Activated CD4-positive, alpha-beta T cell treated with anti-CD3 and anti-CD28 coated beads, Interleukin-2, amount 50 U/mL, for 4 hours (primary cell): ENCODE results near the gene ICAM3.
"Not testable (repeated sequence)": the region's sequence is repeated elsewhere in the genome, so short reads cannot be mapped to it uniquely, and the experiment has no call there.

Experiments used
- DNase-seq, 2 experiments: peaks; one replicate each; pipeline ENCODE4 v3.0.0-alpha.2; 2020

ICAM3 gene, protein sequence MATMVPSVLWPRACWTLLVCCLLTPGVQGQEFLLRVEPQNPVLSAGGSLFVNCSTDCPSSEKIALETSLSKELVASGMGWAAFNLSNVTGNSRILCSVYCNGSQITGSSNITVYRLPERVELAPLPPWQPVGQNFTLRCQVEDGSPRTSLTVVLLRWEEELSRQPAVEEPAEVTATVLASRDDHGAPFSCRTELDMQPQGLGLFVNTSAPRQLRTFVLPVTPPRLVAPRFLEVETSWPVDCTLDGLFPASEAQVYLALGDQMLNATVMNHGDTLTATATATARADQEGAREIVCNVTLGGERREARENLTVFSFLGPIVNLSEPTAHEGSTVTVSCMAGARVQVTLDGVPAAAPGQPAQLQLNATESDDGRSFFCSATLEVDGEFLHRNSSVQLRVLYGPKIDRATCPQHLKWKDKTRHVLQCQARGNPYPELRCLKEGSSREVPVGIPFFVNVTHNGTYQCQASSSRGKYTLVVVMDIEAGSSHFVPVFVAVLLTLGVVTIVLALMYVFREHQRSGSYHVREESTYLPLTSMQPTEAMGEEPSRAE

GRCh38 chr19:10339380-10339960 lies at the start of gene ICAM3:
Gene ICAM3 (minus strand): TSS chr19:10339624. CDS start chr19:10339614, 10 bp downstream.
- DNase-seq: peak; percentile 35 to 40

- peak; percentile 82 to 87 for DNase-seq
These were observed 49.5 kb upstream of the ICAM3 start for GRCh38 chr19:10388957-10389356.

DNA sequence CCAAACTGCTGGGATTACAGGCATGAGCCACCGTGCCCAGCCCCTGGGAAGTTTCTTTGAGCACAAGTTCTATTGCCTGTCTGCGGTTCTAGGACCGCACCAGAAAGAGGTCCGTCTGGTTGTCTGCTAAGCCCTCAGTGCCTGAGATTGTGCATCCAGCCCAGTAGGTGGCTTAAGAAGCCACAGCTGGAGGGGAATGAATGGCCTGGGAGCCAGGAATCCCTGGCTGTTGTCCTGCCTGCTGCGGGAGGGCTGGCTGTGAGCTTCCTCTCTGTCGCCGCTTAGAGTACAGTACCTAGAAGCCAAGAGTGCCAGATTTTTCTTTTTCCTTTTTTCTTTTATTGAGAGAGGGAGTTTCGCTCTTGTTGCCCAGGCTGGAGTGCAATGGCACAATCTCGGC lies 45.2 kb upstream of the ICAM3 start:
- no peak for DNase-seq

DNA sequence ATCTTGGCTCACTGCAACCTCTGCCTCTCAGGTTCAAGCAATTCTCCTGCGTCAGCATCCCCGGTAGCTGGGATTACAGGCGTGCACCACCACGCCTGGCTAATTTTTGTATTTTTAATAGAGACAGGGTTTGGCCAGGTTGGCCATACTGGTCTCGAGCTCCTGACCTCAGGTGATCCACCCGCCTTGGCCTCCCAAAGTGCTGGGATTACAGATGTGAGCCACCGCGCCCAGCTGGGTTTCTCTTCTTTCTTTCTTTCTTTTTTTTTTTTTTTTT lies 43.7 kb upstream of the ICAM3 start:
- DNase-seq: not testable (repeated sequence)

GRCh38 chr19:10380313-10381102 lies 41.1 kb upstream of the ICAM3 start, which contains the start of gene TYK2:
Gene TYK2 (minus strand): TSS chr19:10380572. CDS start chr19:10378406, 2,166 bp downstream.
- DNase-seq: peak; percentile 94 to 96

DNA sequence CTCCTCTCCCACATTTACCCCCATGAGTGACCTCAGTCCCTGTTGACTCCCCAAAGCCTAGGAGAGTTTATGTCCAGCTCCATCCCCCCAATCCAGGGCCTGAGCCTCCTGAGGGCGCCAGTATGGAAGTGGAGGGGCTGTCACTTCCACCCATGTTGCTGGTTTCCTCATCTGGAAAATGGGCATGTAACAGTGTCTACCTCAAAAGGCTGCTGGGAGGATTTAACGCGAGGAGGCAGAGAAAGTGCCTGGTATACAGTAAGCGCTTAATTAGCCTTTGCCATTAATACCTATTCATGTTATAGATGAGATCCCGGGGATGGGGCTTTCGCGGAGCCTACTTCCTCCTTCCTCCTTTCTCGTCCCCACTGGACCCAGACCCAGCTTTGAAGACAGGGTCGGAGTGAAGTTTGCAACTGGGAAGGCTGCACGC lies 40.5 kb upstream of the ICAM3 start:
- DNase-seq: no peak

DNA sequence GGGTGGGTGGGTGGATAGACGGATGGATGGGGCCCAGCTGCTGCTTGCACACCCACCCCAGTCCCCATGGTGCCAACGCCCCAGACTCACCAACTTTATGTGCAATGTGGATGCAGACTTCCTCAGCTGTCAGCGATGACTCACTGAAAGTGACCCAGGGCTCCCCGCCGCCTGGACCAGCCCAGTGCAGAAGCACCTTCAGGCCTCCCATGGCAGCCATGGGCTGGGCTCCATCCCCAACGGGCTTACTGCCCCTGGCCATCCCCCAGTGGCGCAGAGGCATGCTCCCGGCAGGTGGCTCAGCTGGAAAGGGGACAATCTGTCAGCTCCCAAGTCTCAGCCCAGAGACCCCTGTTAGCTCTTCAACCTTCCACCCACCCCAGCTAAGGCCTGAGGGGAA lies 38.7 kb upstream of the ICAM3 start:
- DNase-seq: no peak

DNA sequence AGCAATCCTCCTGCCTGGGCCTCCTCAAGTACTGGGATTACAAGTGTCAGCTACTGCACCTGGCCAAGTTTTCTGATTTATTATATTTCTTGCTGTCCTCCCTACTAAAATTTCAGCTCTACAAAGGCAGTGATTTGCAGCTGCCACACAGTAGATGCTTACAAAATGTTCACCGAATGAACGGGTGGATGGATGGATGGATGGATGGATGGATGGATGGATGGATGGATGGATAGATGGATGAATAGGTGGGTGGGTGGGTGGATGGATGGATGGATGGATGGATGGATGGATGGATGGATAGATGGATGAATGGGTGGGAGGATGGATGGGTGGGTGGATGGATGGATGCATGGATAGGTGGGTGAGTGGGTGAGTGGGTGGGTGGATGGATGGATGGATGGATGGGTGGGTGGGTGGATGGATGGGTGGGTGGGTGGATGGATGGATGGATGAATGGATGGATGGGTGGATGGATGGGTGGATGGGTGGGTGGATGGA lies 37.8 kb upstream of the ICAM3 start:
- not testable (repeated sequence) for DNase-seq

- DNase-seq: no peak
These were observed 35.5 kb upstream of the ICAM3 start for GRCh38 chr19:10374931-10375330.

DNA sequence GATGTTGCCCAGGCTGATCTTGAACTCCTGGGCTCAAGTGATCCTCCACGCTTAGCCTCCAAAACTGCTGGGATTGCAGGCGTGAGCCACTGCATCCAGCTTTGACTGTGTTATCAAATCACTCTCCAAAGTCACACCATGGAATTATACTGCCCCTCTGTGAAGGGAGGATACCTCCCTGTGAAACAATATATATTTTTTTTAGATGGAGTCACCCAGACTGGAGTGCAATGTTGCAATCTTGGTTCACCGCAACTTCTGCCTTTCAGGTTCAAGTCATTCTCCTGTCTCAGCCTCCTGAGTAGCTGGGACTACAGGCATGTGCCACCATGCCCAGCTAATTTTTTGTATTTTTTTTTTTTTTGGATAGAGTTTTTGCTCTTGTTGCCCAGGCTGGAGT lies 33.3 kb upstream of the ICAM3 start:
- no peak for DNase-seq

DNA sequence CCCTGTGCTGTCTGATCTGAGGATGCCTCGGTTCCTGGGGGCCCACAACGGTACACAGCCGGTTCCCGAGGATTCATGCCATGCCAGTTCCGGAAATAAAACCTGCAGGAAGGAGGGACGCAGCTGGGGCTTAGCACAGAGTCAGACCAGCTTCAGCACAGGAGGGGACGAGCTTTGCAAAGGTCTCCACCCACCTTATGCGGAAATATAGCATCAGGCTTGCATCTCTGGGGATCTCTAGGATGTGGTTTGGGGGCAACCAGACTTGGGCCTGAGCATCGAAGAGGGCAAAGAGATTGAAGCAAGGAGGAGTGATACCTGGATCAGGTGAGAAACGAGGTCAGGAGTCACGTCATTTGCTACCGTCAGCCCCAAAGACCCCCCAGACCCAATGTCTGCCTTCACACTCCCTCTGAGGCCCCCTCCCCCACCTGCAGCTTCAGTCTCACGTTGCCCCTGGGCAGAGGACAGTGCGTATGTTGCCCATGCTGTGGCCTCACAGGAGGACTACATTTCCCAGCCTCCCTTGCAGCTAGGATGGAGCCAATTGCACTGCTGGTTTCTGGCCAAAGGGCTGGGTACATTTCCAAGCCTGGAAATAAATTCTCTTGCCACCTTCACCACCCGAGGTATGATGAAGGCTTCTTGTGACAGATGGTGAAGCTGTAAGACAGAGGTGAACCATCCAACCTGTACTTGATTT lies 28.8 kb upstream of the ICAM3 start:
- no peak for DNase-seq

DNA sequence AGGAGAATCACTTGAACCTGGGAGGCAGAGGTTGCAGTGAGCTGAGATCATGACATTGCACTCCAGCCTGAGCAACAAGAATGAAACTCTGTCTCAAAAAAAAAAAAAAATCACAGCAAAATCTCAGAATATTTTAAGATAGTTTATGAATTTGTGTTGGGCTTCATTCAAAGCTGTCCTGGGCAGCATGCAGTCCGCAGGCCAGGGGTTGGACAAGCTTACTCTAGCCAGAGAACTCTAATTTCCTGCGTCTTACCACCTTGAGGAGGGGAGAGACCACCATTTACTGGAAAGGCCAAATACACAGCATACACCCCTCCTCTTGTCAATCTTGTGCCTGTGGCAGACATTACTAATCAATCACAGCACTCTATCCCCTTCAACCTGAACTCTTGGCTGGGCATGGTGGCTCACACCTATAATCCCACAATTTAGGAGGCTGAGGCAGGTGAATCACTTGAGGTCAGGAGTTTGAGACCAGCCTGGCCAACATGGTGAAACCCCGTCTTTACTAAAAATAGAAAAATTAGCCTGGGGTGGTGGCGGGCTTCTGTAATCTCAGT lies 27.6 kb upstream of the ICAM3 start:
- DNase-seq: not testable (repeated sequence)

GRCh38 chr19:10365518-10365917 lies 26.1 kb upstream of the ICAM3 start:
- no peak for DNase-seq

GRCh38 chr19:10364644-10365043 lies 25.2 kb upstream of the ICAM3 start:
- DNase-seq: no peak

GRCh38 chr19:10363789-10364281 lies 24.4 kb upstream of the ICAM3 start:
- DNase-seq: no peak

DNA sequence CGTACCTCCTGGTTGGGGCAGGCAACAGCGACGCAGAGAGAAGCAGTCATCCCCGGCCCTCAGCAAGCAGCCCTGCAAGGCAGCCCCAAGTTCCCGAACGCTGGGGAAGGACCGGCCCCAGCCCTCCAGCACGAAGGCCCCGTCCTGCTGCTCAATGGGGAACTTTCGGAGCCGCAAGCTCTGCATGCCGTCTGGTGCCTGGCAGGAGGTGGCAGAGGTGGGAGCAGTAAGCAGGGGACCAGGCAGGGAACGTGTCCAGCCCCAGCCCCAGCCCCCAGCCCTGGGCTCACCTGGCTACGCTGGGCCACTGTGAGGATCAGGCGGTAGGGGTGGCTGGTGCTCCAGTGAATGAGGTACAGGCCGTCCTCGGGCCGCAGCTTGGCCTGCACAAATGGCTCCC lies 22.8 kb upstream of the ICAM3 start:
- no peak for DNase-seq

- no peak for DNase-seq
These were observed 22.2 kb upstream of the ICAM3 start for GRCh38 chr19:10361569-10362011.

DNA sequence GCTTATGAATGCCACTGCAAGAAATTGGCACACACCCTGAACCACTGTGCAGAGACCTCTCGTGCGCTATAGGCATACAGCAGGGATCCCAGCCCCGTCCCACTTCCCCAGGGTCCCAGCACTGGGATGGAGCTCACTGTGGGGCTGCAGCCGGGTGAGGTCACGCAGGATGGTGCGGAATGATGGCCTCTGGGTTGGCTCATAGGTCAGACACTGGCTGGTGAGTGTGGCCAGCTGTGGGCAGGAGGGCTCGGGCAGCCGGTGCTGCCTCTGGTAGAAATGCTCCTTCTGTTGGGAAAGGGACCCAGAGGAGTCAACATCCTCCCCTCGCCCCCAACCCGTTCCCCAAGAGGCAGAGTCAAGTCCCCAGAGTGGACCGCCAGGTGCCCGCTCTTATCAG lies 17.0 kb upstream of the ICAM3 start:
- DNase-seq: no peak

- DNase-seq: no peak
These were observed 14.5 kb upstream of the ICAM3 start for GRCh38 chr19:10353793-10354391.

GRCh38 chr19:10352764-10353671 lies 13.6 kb upstream of the ICAM3 start:
- no peak for DNase-seq
